H9 (cell line): ENCODE data around the gene VAV3. TPM values are rescaled to one million over a fixed set of nuclear protein-coding genes. Genes with fewer than 3 reads are reported as not detected.

ENCODE experiments used
- DNase-seq: peaks from one replicate; pipeline ENCODE4 v3.0.0-alpha.2; 2017
- H2AFZ ChIP-seq: one replicate; pipeline ENCODE4 v1.6.1; 2013; ENCODE audit warnings: mild to moderate bottlenecking, low read length, control low read depth, moderate library complexity
- H2AK5ac ChIP-seq: 2 replicates; pipeline ENCODE4 v1.6.1; 2013; ENCODE audit warnings: low read length, control low read depth, mixed read lengths; ENCODE audit not compliant: insufficient read length
- H2BK120ac ChIP-seq: one replicate; pipeline ENCODE4 v1.6.1; 2013; ENCODE audit warnings: low read depth, mild to moderate bottlenecking, low read length, control low read depth, inconsistent platforms; ENCODE audit not compliant: poor library complexity, severe bottlenecking
- H2BK12ac ChIP-seq: 2 replicates; pipeline ENCODE4 v1.6.1; 2013; ENCODE audit warnings: low read length, control low read depth, mixed read lengths, low read depth; ENCODE audit not compliant: insufficient read length
- H2BK15ac ChIP-seq: 2 replicates; pipeline ENCODE4 v1.6.1; 2013; ENCODE audit warnings: low read depth, low read length, control low read depth
- H2BK20ac ChIP-seq: one replicate; pipeline ENCODE4 v1.6.1; 2013; ENCODE audit warnings: low read depth, mild to moderate bottlenecking, low read length, control low read depth, inconsistent platforms; ENCODE audit not compliant: poor library complexity, severe bottlenecking
- H2BK5ac ChIP-seq: 2 replicates; pipeline ENCODE4 v1.6.1; 2013; ENCODE audit warnings: low read length, control low read depth, mixed read lengths; ENCODE audit not compliant: insufficient read length
- H3K14ac ChIP-seq: 2 replicates; pipeline ENCODE4 v1.6.1; 2013; ENCODE audit warnings: low read length, control low read depth; ENCODE audit not compliant: insufficient read depth
- H3K18ac ChIP-seq: 2 replicates; pipeline ENCODE4 v1.6.1; 2013; ENCODE audit warnings: low read depth, mild to moderate bottlenecking, mixed read lengths, low read length, control low read depth; ENCODE audit not compliant: insufficient read length
- H3K23ac ChIP-seq: 2 replicates; pipeline ENCODE4 v1.6.1; 2013; ENCODE audit warnings: low read length, control low read depth, mixed read lengths, low read depth; ENCODE audit not compliant: insufficient read length
- H3K23me2 ChIP-seq: 2 replicates; pipeline ENCODE4 v1.6.1; 2013; ENCODE audit warnings: low read depth, mild to moderate bottlenecking, mixed read lengths, low read length, control low read depth; ENCODE audit not compliant: insufficient read length, poor library complexity, severe bottlenecking
- H3K27ac ChIP-seq: 2 replicates; pipeline ENCODE4 v1.5.1; 2013; ENCODE audit warnings: low read length, control low read depth, mixed read lengths, low read depth; ENCODE audit not compliant: insufficient read length
- H3K27me3 ChIP-seq: 2 replicates; pipeline ENCODE4 v1.6.1; 2013; ENCODE audit warnings: low read length, control low read depth, inconsistent platforms; ENCODE audit not compliant: insufficient read depth
- H3K4ac ChIP-seq: 2 replicates; pipeline ENCODE4 v1.6.1; 2013; ENCODE audit warnings: low read depth, mild to moderate bottlenecking, control low read depth, inconsistent platforms, low read length, moderate library complexity
- H3K4me1 ChIP-seq: 2 replicates; pipeline ENCODE4 v1.6.1; 2013; ENCODE audit warnings: low read length, control low read depth, inconsistent platforms; ENCODE audit not compliant: insufficient read depth
- H3K4me2 ChIP-seq: 2 replicates; pipeline ENCODE4 v1.6.1; 2013; ENCODE audit warnings: low read length, control low read depth, mixed read lengths; ENCODE audit not compliant: insufficient read length, insufficient read depth
- H3K56ac ChIP-seq: 2 replicates; pipeline ENCODE4 v1.6.1; 2013; ENCODE audit warnings: low read depth, mild to moderate bottlenecking, mixed read lengths, low read length, control low read depth; ENCODE audit not compliant: insufficient read length
- H3K79me1 ChIP-seq: 2 replicates; pipeline ENCODE4 v1.6.1; 2013; ENCODE audit warnings: low read depth, mild to moderate bottlenecking, moderate library complexity, low read length, control low read depth, inconsistent platforms; ENCODE audit not compliant: insufficient read depth, poor library complexity, severe bottlenecking
- H3K79me2 ChIP-seq: 2 replicates; pipeline ENCODE4 v1.6.1; 2013; ENCODE audit warnings: low read length, control low read depth, inconsistent platforms; ENCODE audit not compliant: insufficient read depth
- H3K9ac ChIP-seq: 2 replicates; pipeline ENCODE4 v1.6.1; 2013; ENCODE audit warnings: low read length, control low read depth, mixed read lengths; ENCODE audit not compliant: insufficient read length; ENCODE audit errors: extremely low read depth
- H3K9me3 ChIP-seq: one replicate; pipeline ENCODE4 v1.6.1; 2013; ENCODE audit warnings: low read depth, low read length, inconsistent platforms; ENCODE audit not compliant: control insufficient read depth
- H3T11ph ChIP-seq: one replicate; pipeline ENCODE4 v1.6.1; 2013; ENCODE audit warnings: mild to moderate bottlenecking, low read length, control low read depth, inconsistent platforms
- H4K20me1 ChIP-seq: one replicate; pipeline ENCODE4 v1.6.1; 2013; ENCODE audit not compliant: control insufficient read depth, insufficient read length, insufficient read depth
- H4K5ac ChIP-seq: 2 replicates; pipeline ENCODE4 v1.6.1; 2013; ENCODE audit warnings: low read depth, mild to moderate bottlenecking, mixed read lengths, low read length, control low read depth; ENCODE audit not compliant: insufficient read length
- H4K8ac ChIP-seq: replicated peaks from 2 replicates; pipeline ENCODE4 v1.6.1; 2013; ENCODE audit warnings: low read length, control low read depth, mixed read lengths, low read depth; ENCODE audit not compliant: insufficient read length
- H4K91ac ChIP-seq: 2 replicates; pipeline ENCODE4 v1.6.1; 2013; ENCODE audit warnings: low read depth, mild to moderate bottlenecking, moderate library complexity, mixed read lengths, low read length, control low read depth; ENCODE audit not compliant: insufficient read length
- H3K27ac Mint-ChIP-seq, 3 experiments: 2 replicates in 2 of 3; 3 replicates in 1 of 3; pipeline ENCODE4 v1.8.0; 2020 to 2021; ENCODE audit warnings: mixed read lengths in 3 of 3, mild to moderate bottlenecking in 1 of 3, moderate library complexity in 1 of 3
- H3K27me3 Mint-ChIP-seq: 2 replicates; pipeline ENCODE4 v1.8.0; 2021; ENCODE audit warnings: low read depth, mild to moderate bottlenecking, moderate library complexity, mixed read lengths
- H3K36me3 Mint-ChIP-seq, 3 experiments: 2 replicates in 2 of 3; 3 replicates in 1 of 3; pipeline ENCODE4 v1.8.0; 2020 to 2021; ENCODE audit warnings: low read depth in 3 of 3, mixed read lengths in 3 of 3; ENCODE audit not compliant: insufficient read depth in 1 of 3
- H3K4me1 Mint-ChIP-seq, 2 experiments: 2 replicates each; pipeline ENCODE4 v1.8.0; 2020; ENCODE audit warnings: mixed read lengths in 2 of 2
- H3K4me3 Mint-ChIP-seq, 2 experiments: 2 replicates in 1 of 2; 3 replicates in 1 of 2; pipeline ENCODE4 v1.8.0; 2020 to 2021; ENCODE audit warnings: mild to moderate bottlenecking in 2 of 2, mixed read lengths in 2 of 2, moderate library complexity in 1 of 2
- H3K9me3 Mint-ChIP-seq, 2 experiments: 2 replicates in 1 of 2; 3 replicates in 1 of 2; pipeline ENCODE4 v1.8.0; 2020; ENCODE audit warnings: mild to moderate bottlenecking in 2 of 2, mixed read lengths in 2 of 2, moderate library complexity in 1 of 2
- total RNA-seq: library from RNA; stranded (reverse); gene quantifications from 2 replicates; pipeline ENCODE4 v1.2.1, GENCODE V29; 2021
- TF ChIP-seq, protein P1 (sequence below): fragments of 200-600 bp; sonication (generic); conservative IDR thresholded peaks from 3 replicates; pipeline ENCODE4 v1.8.0; 2021; ENCODE audit warnings: antibody characterized with exemption, mild to moderate bottlenecking

The VAV3 gene
- total RNA-seq, 1 experiment from 2014 or later = 5.1 TPM

GRCh38 chr1:107940701-107941100 is 24.3 kb downstream of the VAV3 start:
- Histone ChIP-seq H2BK5ac (no peak overlapping the region), H2AK5ac (no peak overlapping the region), H3K4me2 (no peak overlapping the region), H3K18ac (no peak overlapping the region), H3K79me1 (no peaks in the 10 kb centered on the region), H4K5ac (no peak overlapping the region), H2BK120ac (no peak overlapping the region), H3K23ac (no peak overlapping the region), H3K56ac (no peak overlapping the region), H3K4ac (no peak overlapping the region), H2BK12ac (no peak overlapping the region), H4K8ac (no peak overlapping the region), H3K23me2 (no peaks in the 10 kb centered on the region), H3K79me2 (0 out of 2 replicates have a peak, but pooled peaks cover 2% of the 10 kb centered on the region), H3K27me3 (no peaks in the 10 kb centered on the region), H4K91ac (no peak overlapping the region), H3K9me3 (no peaks in the 10 kb centered on the region), H3K9ac (no peak overlapping the region), H2AFZ (no peak overlapping the region), H3K4me1 (peaks cover 7% of the 10 kb centered on the region; the same call in 1 of the 2 replicates), H3K27ac (no peak overlapping the region), H2BK20ac (no peak overlapping the region), H2BK15ac (no peak overlapping the region), H4K20me1 (no peaks in the 10 kb centered on the region), H3K14ac (no peak overlapping the region), H3T11ph (no peak overlapping the region)
- no peak overlapping the region; a peak in 1 of 7 replicates for H3K27ac Mint-ChIP-seq
- no peak for DNase-seq
- H3K36me3 Mint-ChIP-seq = no peaks in the 10 kb centered on the region; a peak in 1 of 7 replicates
- no peaks in the 10 kb centered on the region for H3K9me3 Mint-ChIP-seq
- TF ChIP-seq, protein P1, sequence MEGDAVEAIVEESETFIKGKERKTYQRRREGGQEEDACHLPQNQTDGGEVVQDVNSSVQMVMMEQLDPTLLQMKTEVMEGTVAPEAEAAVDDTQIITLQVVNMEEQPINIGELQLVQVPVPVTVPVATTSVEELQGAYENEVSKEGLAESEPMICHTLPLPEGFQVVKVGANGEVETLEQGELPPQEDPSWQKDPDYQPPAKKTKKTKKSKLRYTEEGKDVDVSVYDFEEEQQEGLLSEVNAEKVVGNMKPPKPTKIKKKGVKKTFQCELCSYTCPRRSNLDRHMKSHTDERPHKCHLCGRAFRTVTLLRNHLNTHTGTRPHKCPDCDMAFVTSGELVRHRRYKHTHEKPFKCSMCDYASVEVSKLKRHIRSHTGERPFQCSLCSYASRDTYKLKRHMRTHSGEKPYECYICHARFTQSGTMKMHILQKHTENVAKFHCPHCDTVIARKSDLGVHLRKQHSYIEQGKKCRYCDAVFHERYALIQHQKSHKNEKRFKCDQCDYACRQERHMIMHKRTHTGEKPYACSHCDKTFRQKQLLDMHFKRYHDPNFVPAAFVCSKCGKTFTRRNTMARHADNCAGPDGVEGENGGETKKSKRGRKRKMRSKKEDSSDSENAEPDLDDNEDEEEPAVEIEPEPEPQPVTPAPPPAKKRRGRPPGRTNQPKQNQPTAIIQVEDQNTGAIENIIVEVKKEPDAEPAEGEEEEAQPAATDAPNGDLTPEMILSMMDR = no peak
- no peaks in the 10 kb centered on the region for H3K27me3 Mint-ChIP-seq
- no peak overlapping the region for H3K4me3 Mint-ChIP-seq
- peaks cover 21 to 22% of the 10 kb centered on the region in 2 experiments for H3K4me1 Mint-ChIP-seq
